KMS-11 (cell line): ENCODE data around the gene PLXNA4.

ENCODE experiments used
- H2AFZ ChIP-seq: fragments of 200-600 bp; sonication (generic); 2 replicates; pipeline ENCODE4 v1.6.1; 2016; ENCODE audit warnings: antibody characterized with exemption, mixed run types, low read depth
- H3K27ac ChIP-seq: fragments of 200-600 bp; sonication (generic); 2 replicates; pipeline ENCODE4 v1.6.1; 2016; ENCODE audit warnings: mild to moderate bottlenecking, mixed run types
- H3K27me3 ChIP-seq: fragments of 200-600 bp; sonication (generic); 2 replicates; pipeline ENCODE4 v1.6.1; 2017; ENCODE audit warnings: mild to moderate bottlenecking, low read depth, mixed run types, moderate library complexity; ENCODE audit not compliant: insufficient read depth
- H3K36me3 ChIP-seq: fragments of 200-600 bp; sonication (generic); 2 replicates; pipeline ENCODE4 v1.6.1; 2017; ENCODE audit warnings: mild to moderate bottlenecking, mixed run types; ENCODE audit not compliant: insufficient read depth
- H3K4me1 ChIP-seq: fragments of 200-600 bp; sonication (generic); 2 replicates; pipeline ENCODE4 v1.6.1; 2016; ENCODE audit warnings: mild to moderate bottlenecking, low read depth, mixed run types; ENCODE audit not compliant: poor library complexity, severe bottlenecking
- H3K4me2 ChIP-seq: fragments of 200-600 bp; sonication (generic); 2 replicates; pipeline ENCODE4 v1.7.0; 2016; ENCODE audit warnings: mild to moderate bottlenecking, mixed run types
- H3K4me3 ChIP-seq: fragments of 200-600 bp; sonication (generic); IDR thresholded peaks from 2 replicates; pipeline ENCODE4 v1.6.1; 2017; ENCODE audit warnings: low read depth, low read length, mixed read lengths; ENCODE audit not compliant: insufficient read depth
- H3K79me2 ChIP-seq: fragments of 200-600 bp; sonication (generic); 2 replicates; pipeline ENCODE4 v1.6.1; 2016; ENCODE audit warnings: low read depth, mixed run types; ENCODE audit not compliant: insufficient read depth
- H3K9ac ChIP-seq: fragments of 200-600 bp; sonication (generic); 2 replicates; pipeline ENCODE4 v1.6.1; 2016; ENCODE audit warnings: mild to moderate bottlenecking, mixed run types
- H4K20me1 ChIP-seq: fragments of 200-600 bp; sonication (generic); 2 replicates; pipeline ENCODE4 v1.6.1; 2016; ENCODE audit warnings: mild to moderate bottlenecking, mixed run types; ENCODE audit not compliant: insufficient read depth
- TF ChIP-seq, protein P1 (sequence below): fragments of 200-600 bp; sonication (generic); conservative IDR thresholded peaks from 2 replicates; pipeline ENCODE4 v1.6.1; 2017; ENCODE audit warnings: low read depth, mild to moderate bottlenecking, antibody characterized with exemption, low read length, moderate library complexity, mixed read lengths

PLXNA4 gene

DNA sequence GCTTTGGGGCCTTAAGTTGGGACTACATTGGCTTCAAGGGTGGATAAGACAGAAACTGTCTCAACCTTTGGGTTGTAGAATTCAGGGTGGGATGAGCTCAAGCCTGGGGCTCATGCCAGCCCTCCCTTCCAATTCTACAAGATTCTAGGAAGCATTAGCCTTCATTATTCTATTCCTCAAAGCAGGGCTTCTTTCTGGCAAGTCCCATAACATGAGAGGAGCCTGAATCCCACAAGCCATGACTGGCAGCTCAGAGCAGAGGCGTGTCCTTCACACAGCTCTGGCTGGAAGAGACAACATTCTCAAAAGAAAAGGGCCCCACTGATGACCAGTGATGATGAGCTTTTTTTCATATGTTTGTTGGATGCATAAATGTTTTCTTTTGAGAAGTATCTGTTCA, 187.6 kb downstream of the PLXNA4 start:
- Histone ChIP-seq H3K4me3 (no peak overlapping the region), H3K79me2 (no peaks in the 10 kb centered on the region), H3K9ac (no peak overlapping the region), H4K20me1 (no peaks in the 10 kb centered on the region), H3K4me1 (no peaks in the 10 kb centered on the region), H2AFZ (no peak overlapping the region), H3K4me2 (no peak overlapping the region), H3K27me3 (no peaks in the 10 kb centered on the region), H3K27ac (no peak overlapping the region), H3K36me3 (no peaks in the 10 kb centered on the region)
- TF ChIP-seq, protein P1, sequence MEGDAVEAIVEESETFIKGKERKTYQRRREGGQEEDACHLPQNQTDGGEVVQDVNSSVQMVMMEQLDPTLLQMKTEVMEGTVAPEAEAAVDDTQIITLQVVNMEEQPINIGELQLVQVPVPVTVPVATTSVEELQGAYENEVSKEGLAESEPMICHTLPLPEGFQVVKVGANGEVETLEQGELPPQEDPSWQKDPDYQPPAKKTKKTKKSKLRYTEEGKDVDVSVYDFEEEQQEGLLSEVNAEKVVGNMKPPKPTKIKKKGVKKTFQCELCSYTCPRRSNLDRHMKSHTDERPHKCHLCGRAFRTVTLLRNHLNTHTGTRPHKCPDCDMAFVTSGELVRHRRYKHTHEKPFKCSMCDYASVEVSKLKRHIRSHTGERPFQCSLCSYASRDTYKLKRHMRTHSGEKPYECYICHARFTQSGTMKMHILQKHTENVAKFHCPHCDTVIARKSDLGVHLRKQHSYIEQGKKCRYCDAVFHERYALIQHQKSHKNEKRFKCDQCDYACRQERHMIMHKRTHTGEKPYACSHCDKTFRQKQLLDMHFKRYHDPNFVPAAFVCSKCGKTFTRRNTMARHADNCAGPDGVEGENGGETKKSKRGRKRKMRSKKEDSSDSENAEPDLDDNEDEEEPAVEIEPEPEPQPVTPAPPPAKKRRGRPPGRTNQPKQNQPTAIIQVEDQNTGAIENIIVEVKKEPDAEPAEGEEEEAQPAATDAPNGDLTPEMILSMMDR, result no peak

DNA sequence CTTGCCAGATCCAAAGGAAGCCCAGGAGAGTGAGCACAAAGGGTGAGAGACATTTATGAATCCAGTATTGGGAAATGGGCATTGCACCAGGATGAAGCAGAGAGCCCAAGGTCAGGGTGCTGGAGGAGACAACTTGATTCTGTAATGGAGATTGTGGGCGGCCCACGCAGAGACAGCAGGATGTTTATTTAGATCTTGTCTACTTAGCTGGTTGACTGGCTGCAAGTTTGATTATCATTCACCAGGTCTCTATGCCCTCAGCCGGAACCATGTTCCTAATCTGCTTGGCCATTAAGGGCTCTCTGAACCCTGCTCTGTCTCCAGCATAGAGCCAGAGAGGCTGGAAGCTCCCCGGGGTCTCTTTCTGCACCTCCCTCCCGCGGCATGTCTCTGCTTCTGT, 188.7 kb downstream of the PLXNA4 start:
- Histone ChIP-seq H3K9ac (no peak overlapping the region), H2AFZ (no peak overlapping the region), H4K20me1 (no peaks in the 10 kb centered on the region), H3K4me2 (no peak overlapping the region), H3K79me2 (no peaks in the 10 kb centered on the region), H3K27ac (no peak overlapping the region), H3K36me3 (no peaks in the 10 kb centered on the region), H3K4me1 (no peaks in the 10 kb centered on the region), H3K27me3 (no peaks in the 10 kb centered on the region), H3K4me3 (no peak overlapping the region)
- TF ChIP-seq, protein P1, result no peak

DNA sequence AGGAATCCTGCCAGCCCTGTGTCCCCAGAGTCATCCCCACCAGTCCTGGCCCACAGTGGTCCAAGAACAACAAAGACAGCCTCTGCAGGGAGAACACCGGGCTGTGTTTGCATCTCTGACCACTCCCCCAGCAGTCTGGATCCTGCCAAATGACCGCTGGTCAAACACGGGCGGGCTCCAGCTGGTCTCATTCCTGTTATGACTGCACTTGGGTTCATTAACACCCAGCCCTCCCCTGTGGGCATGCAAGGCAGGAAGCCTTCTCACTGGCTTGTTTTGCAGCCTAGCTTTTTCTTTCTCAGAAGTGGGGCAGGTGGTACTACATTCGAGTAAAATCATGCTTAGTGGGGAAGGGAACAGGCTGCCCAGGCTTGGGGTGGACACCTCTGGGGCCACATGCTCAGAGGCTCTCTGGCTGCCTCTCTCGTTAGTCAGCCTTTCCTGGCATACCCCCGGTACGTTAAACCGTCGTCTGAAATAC, 190.0 kb downstream of the PLXNA4 start:
- H3K4me1 ChIP-seq, result no peaks in the 10 kb centered on the region
- no peaks in the 10 kb centered on the region for H3K27me3 ChIP-seq
- no peak overlapping the region for H3K27ac ChIP-seq

DNA sequence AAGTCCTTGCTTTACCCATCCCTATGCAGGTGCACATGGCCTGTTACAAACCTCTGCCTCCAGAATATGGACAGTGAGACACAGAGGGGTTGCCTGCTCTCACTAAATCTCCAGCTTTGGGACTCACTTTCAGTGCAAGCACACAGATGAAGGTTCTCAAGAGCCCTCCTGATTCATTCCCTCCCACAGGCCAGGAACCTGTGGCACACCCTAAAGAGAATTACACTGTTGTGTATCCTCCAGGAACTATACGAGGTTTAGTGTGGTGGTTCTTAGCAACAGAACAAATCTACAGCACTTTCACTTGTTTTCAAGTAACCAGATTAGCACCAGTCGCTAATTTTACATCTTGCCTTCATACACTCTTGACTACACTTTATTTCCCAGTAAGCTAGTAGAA, 192.3 kb downstream of the PLXNA4 start:
- no peak overlapping the region for H3K4me2 ChIP-seq
- TF ChIP-seq, protein P1, result no peak
- no peak overlapping the region for H3K4me3 ChIP-seq
- no peak overlapping the region for H3K9ac ChIP-seq
- no peaks in the 10 kb centered on the region for H3K27me3 ChIP-seq
- H4K20me1 ChIP-seq, result no peaks in the 10 kb centered on the region
- H2AFZ ChIP-seq, result no peak overlapping the region
- no peaks in the 10 kb centered on the region for H3K4me1 ChIP-seq
- H3K27ac ChIP-seq, result no peak overlapping the region
- H3K36me3 ChIP-seq, result no peaks in the 10 kb centered on the region
- H3K79me2 ChIP-seq, result no peaks in the 10 kb centered on the region

More for the DNA sequence above, 190.0 kb downstream of the PLXNA4 start:
- no peak overlapping the region for H3K4me3 ChIP-seq
- no peak overlapping the region for H3K4me2 ChIP-seq
- H2AFZ ChIP-seq, result no peak overlapping the region
- H3K79me2 ChIP-seq, result no peaks in the 10 kb centered on the region
- H4K20me1 ChIP-seq, result no peaks in the 10 kb centered on the region
- no peak overlapping the region for H3K9ac ChIP-seq
- TF ChIP-seq, protein P1, result no peak
- H3K36me3 ChIP-seq, result no peaks in the 10 kb centered on the region
